Suprapubic skin (tissue), 4 donors: ENCODE results near the gene SIGLEC12. TPM values are rescaled to one million over a fixed set of nuclear protein-coding genes. Genes with fewer than 3 reads are reported as not detected.

Experiments used
- DNase-seq, 2 donors: peaks; one replicate each; pipeline ENCODE4 v3.0.0-alpha.2; 2019; ENCODE audit warnings: low spot score in 2 of 2
- H3K27ac ChIP-seq: fragments of 200-600 bp; sonication (generic); one replicate; pipeline ENCODE4 v1.5.1; 2019
- H3K27me3 ChIP-seq: fragments of 200-600 bp; sonication (generic); one replicate; pipeline ENCODE4 v1.5.1; 2019
- H3K36me3 ChIP-seq: fragments of 200-600 bp; sonication (generic); one replicate; pipeline ENCODE4 v1.5.1; 2019
- H3K4me1 ChIP-seq: fragments of 200-600 bp; sonication (generic); one replicate; pipeline ENCODE4 v1.5.1; 2019
- H3K4me3 ChIP-seq: fragments of 200-600 bp; sonication (generic); one replicate; pipeline ENCODE4 v1.5.1; 2019; ENCODE audit warnings: mild to moderate bottlenecking
- H3K9me3 ChIP-seq: fragments of 200-600 bp; sonication (generic); one replicate; pipeline ENCODE4 v1.5.1; 2019
- EP300 ChIP-seq: sonication (generic); formaldehyde crosslinking; IDR thresholded peaks from one replicate; pipeline ENCODE4 v1.6.1; 2017; ENCODE audit warnings: antibody characterized with exemption
- POLR2A ChIP-seq, 2 donors: fragments of 450-650 bp; IDR thresholded peaks; one replicate each; pipeline ENCODE4 v1.6.1; 2017; ENCODE audit warnings: antibody characterized with exemption in 2 of 2, mild to moderate bottlenecking in 2 of 2, moderate library complexity in 2 of 2
- POLR2AphosphoS5 ChIP-seq, 3 donors: sonication (generic); formaldehyde crosslinking; IDR thresholded peaks; one replicate each; pipeline ENCODE4 v1.6.1; 2017; ENCODE audit warnings: antibody characterized with exemption in 3 of 3
- WGBS: methylation state at CpG from one replicate; pipeline ENCODE4 v1.1.5; 2018; 5-methylcytosine and 5-hydroxymethylcytosine counted together
- total RNA-seq, 4 donors: library from RNA; depleted of rRNA; stranded (reverse); fragments of >200 nt; gene quantifications; one replicate each; pipeline ENCODE4 v1.1.0, GENCODE V29; 2016
- TF ChIP-seq, protein P1 (sequence below), 2 donors: fragments of 200-600 bp in 1 of 2; fragments of 450-650 bp in 1 of 2; sonication (generic) in 1 of 2; IDR thresholded peaks; one replicate each; pipeline ENCODE4 v1.5.1; 2016 to 2019; ENCODE audit warnings: antibody characterized with exemption in 2 of 2, mild to moderate bottlenecking in 1 of 2, moderate library complexity in 1 of 2

Gene SIGLEC12
- total RNA-seq, 4 donors from 2014 or later = not detected

DNA sequence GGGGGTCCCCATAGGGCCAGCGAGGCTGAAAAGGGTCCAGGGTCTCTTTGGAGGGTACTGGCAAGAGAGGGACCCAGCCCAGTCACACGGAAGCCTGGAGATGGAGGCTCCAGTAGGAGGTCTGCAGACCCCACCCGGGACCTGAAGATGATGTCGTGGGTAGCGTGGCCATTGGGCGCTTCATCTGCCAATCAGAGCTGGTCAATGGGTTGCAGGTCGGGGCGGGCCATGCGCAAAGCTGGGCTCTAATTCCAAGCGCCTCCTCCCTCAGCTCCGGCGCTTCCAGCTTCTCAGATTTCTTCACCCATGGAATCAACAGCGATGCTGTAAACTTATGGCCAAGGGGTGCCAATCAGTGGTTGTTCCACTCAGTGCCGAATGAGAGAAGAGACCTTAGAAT, 10.9 kb downstream of the SIGLEC12 start:
- Histone ChIP-seq H3K4me3 (no peak overlapping the region), H3K27me3 (peaks cover 8% of the 10 kb centered on the region), H3K4me1 (no peaks in the 10 kb centered on the region), H3K36me3 (no peaks in the 10 kb centered on the region), H3K9me3 (no peaks in the 10 kb centered on the region), H3K27ac (no peak overlapping the region)
- no peak for DNase-seq
- TF ChIP-seq, protein P1, sequence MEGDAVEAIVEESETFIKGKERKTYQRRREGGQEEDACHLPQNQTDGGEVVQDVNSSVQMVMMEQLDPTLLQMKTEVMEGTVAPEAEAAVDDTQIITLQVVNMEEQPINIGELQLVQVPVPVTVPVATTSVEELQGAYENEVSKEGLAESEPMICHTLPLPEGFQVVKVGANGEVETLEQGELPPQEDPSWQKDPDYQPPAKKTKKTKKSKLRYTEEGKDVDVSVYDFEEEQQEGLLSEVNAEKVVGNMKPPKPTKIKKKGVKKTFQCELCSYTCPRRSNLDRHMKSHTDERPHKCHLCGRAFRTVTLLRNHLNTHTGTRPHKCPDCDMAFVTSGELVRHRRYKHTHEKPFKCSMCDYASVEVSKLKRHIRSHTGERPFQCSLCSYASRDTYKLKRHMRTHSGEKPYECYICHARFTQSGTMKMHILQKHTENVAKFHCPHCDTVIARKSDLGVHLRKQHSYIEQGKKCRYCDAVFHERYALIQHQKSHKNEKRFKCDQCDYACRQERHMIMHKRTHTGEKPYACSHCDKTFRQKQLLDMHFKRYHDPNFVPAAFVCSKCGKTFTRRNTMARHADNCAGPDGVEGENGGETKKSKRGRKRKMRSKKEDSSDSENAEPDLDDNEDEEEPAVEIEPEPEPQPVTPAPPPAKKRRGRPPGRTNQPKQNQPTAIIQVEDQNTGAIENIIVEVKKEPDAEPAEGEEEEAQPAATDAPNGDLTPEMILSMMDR (IDR thresholded peaks at IDR 0.05) = no peak
- no peak for TF ChIP-seq POLR2AphosphoS5 (IDR thresholded peaks at IDR 0.05)
- TF ChIP-seq EP300 = no peak
- TF ChIP-seq POLR2A (IDR thresholded peaks at IDR 0.05) = no peak
- 30% methylated on average over 6 of the region's 14 CpGs for WGBS

DNA sequence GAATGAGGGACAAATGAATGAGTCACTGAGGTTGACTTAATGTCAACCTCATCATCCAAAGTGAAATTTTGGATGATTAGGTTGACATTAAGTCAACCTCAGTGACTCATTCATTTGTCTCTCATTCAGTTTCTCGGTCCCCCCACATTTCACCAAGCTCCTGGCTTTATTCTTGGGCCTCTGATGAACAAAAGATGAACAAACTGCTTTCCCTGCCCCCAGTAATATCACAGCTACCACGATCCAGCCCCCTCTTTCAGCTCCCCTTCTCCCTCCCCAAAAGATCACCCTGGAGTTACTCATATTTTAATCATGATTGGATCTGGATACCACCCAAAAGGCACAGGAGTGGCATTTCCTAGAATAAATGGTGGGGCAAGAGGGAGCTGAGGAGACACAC, 12.5 kb downstream of the SIGLEC12 start:
- Histone ChIP-seq H3K4me3 (no peak overlapping the region), H3K4me1 (no peaks in the 10 kb centered on the region), H3K27ac (no peak overlapping the region), H3K36me3 (no peaks in the 10 kb centered on the region), H3K27me3 (peaks cover 8% of the 10 kb centered on the region), H3K9me3 (no peaks in the 10 kb centered on the region)
- TF ChIP-seq POLR2A (IDR thresholded peaks at IDR 0.05) (no peak), EP300 (no peak), POLR2AphosphoS5 (IDR thresholded peaks at IDR 0.05) (no peak)
- TF ChIP-seq, protein P1 (IDR thresholded peaks at IDR 0.05) = no peak
- DNase-seq = no peak
- WGBS = 44% methylated on average over 2 of the region's 2 CpGs

DNA sequence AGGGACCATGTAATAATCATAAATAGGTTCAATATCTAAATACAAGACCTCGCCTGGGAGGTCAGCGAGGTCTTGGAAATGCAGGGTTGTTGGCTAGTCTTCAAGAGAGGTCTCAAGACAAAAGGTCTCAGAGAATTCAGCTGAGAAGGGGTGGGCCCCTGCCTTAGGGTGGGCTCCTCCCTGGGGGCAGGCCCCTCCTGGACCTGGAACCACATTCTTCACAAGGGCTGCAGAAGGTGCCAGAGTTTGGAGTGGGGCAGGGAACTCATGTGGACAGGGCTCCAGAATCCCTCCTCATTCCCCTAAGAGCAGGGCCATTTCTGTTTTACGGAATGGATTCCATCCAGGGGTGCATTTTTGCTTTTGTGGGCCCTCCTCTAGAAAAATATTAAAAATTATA, 13.1 kb downstream of the SIGLEC12 start:
- H3K4me1 ChIP-seq = no peaks in the 10 kb centered on the region
- TF ChIP-seq POLR2AphosphoS5 (IDR thresholded peaks at IDR 0.05) (no peak), POLR2A (IDR thresholded peaks at IDR 0.05) (no peak), EP300 (no peak)
- TF ChIP-seq, protein P1 (IDR thresholded peaks at IDR 0.05) = no peak
- H3K4me3 ChIP-seq = no peak overlapping the region
- 74% methylated on average over 3 of the region's 3 CpGs for WGBS
- H3K36me3 ChIP-seq = no peaks in the 10 kb centered on the region
- no peaks in the 10 kb centered on the region for H3K9me3 ChIP-seq
- peaks cover 8% of the 10 kb centered on the region for H3K27me3 ChIP-seq
- H3K27ac ChIP-seq = no peak overlapping the region
- no peak for DNase-seq

DNA sequence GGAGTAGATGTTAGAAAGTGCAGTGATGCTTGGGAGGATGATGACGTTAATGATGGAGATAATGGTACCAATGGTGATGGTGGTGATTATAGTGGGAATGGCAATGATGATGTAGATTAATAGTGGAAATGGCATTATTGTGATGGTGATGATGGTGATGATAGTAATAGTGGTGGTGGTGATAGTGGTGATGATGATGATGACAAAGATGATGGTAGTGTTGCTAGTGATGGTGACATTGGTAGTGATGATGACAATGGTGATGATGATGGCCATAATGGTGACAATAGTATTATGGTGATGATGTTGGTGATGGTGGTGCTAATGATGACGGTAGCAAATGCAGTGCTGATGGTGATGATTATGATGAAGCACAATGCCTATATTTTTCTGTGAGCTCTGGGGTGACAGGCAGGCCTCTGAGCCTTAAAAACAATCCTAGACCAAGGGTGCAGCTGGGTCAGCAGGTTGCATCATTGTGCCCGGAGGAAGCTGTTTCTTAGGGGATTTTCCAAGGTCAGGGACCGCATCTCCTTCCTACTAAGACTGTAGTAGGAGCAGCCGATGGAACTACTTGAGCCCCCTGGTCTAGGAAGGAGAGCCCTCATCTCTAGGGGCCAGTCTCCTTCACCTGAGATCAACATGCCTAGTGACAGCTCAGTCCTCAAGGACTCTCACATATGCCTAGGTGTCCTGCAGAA, 15.5 kb downstream of the SIGLEC12 start:
- Histone ChIP-seq H3K4me1 (no peaks in the 10 kb centered on the region), H3K4me3 (no peak overlapping the region), H3K27ac (no peak overlapping the region), H3K36me3 (no peaks in the 10 kb centered on the region), H3K9me3 (no peaks in the 10 kb centered on the region), H3K27me3 (peaks cover 7% of the 10 kb centered on the region)
- WGBS = 85% methylated on average over 5 of the region's 5 CpGs
- DNase-seq = no peak
- TF ChIP-seq POLR2A (IDR thresholded peaks at IDR 0.05) (no peak), POLR2AphosphoS5 (IDR thresholded peaks at IDR 0.05) (no peak)

DNA sequence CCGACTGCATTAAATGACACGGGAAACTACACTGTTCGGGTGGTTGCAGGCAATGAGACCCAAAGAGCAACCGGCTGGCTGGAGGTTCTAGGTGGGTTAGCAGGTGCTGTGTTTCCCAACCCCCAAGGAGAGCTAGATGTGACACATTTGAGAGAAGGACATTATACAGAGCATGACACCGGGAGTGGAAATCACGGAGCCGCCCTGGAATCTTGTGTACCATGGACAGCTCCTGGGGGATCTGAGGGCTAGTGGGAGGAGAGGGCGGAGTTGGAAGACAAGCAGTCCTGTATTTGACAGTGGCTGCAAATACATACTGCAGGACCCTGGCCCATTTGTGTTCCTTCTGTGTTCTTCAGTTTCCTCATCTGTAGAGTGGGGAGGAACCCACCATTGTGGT, 21.0 kb downstream of the SIGLEC12 start:
- DNase-seq = no peak
- Histone ChIP-seq H3K27me3 (peaks cover 30% of the 10 kb centered on the region), H3K4me1 (no peaks in the 10 kb centered on the region), H3K27ac (no peak overlapping the region), H3K9me3 (no peaks in the 10 kb centered on the region), H3K4me3 (no peak overlapping the region), H3K36me3 (no peaks in the 10 kb centered on the region)
- no peak for TF ChIP-seq EP300
- TF ChIP-seq, protein P1 (IDR thresholded peaks at IDR 0.05) = no peak
- no peak for TF ChIP-seq POLR2A (IDR thresholded peaks at IDR 0.05)
- TF ChIP-seq POLR2AphosphoS5 (IDR thresholded peaks at IDR 0.05) = no peak
- 42% methylated on average over 8 of the region's 8 CpGs for WGBS
